GM23338 (cell line): Measurements from ENCODE around the gene GDPD4. TPM values are rescaled to one million over a fixed set of nuclear protein-coding genes. Genes with fewer than 3 reads are reported as not detected.

Source experiments
- ATAC-seq: fragments of 200-7000 bp; cut with Tn5 transposase; 3 replicates; pipeline ENCODE4 v1.9.1; 2020
- DNase-seq: peaks from one replicate; pipeline ENCODE4 v3.0.0-alpha.2; 2015; ENCODE audit warnings: low spot score
- H2AFZ ChIP-seq: fragments of 200-600 bp; sonication (generic); 2 replicates; pipeline ENCODE4 v1.8.0; 2016; ENCODE audit warnings: antibody characterized with exemption, mild to moderate bottlenecking, moderate library complexity
- H3F3A ChIP-seq: fragments of 200-600 bp; sonication (generic); replicated peaks from 2 replicates; pipeline ENCODE4 v1.8.0; 2017; ENCODE audit warnings: antibody characterized with exemption, mixed run types, low read depth
- H3K27ac ChIP-seq: fragments of 200-600 bp; sonication (generic); 2 replicates; pipeline ENCODE4 v1.6.1; 2016; ENCODE audit warnings: low read depth
- H3K27me3 ChIP-seq: fragments of 200-600 bp; sonication (generic); 2 replicates; pipeline ENCODE4 v1.8.0; 2016; ENCODE audit warnings: mild to moderate bottlenecking, mixed run types, moderate library complexity; ENCODE audit not compliant: insufficient read depth
- H3K36me3 ChIP-seq: fragments of 200-600 bp; sonication (generic); 2 replicates; pipeline ENCODE4 v1.8.0; 2016; ENCODE audit warnings: mild to moderate bottlenecking; ENCODE audit not compliant: insufficient read depth
- H3K4me1 ChIP-seq: fragments of 200-600 bp; sonication (generic); 2 replicates; pipeline ENCODE4 v1.8.0; 2016; ENCODE audit warnings: mild to moderate bottlenecking, moderate library complexity; ENCODE audit not compliant: insufficient read depth
- H3K4me2 ChIP-seq: fragments of 200-600 bp; sonication (generic); 2 replicates; pipeline ENCODE4 v1.7.1; 2017; ENCODE audit warnings: mixed run types
- H3K4me3 ChIP-seq: fragments of 200-600 bp; sonication (generic); 2 replicates; pipeline ENCODE4 v1.6.1; 2016; ENCODE audit warnings: mixed run types
- H3K79me2 ChIP-seq: fragments of 200-600 bp; sonication (generic); replicated peaks from 2 replicates; pipeline ENCODE4 v1.8.0; 2017; ENCODE audit warnings: mild to moderate bottlenecking; ENCODE audit not compliant: insufficient read depth
- H3K9me2 ChIP-seq: fragments of 200-600 bp; sonication (generic); 2 replicates; pipeline ENCODE4 v1.8.0; 2017; ENCODE audit not compliant: insufficient read depth
- H4K20me1 ChIP-seq: fragments of 200-600 bp; sonication (generic); replicated peaks from 2 replicates; pipeline ENCODE4 v1.8.0; 2017; ENCODE audit warnings: mild to moderate bottlenecking; ENCODE audit not compliant: insufficient read depth
- H3K27ac Mint-ChIP-seq: 2 replicates; pipeline ENCODE4 v1.8.0; 2020; ENCODE audit warnings: inconsistent platforms, mild to moderate bottlenecking, moderate library complexity, mixed read lengths
- H3K27me3 Mint-ChIP-seq: 3 replicates; pipeline ENCODE4 v1.8.0; 2022; ENCODE audit warnings: low read depth, mild to moderate bottlenecking, moderate library complexity, mixed read lengths, inconsistent platforms; ENCODE audit not compliant: insufficient read depth, poor library complexity
- H3K36me3 Mint-ChIP-seq: 3 replicates; pipeline ENCODE4 v1.8.0; 2021; ENCODE audit warnings: low read depth, mild to moderate bottlenecking, inconsistent platforms, moderate library complexity, mixed read lengths
- H3K4me1 Mint-ChIP-seq: 3 replicates; pipeline ENCODE4 v1.8.0; 2020; ENCODE audit warnings: mild to moderate bottlenecking, inconsistent platforms, mixed read lengths
- H3K4me3 Mint-ChIP-seq: 3 replicates; pipeline ENCODE4 v1.8.0; 2021; ENCODE audit warnings: moderate library complexity, mild to moderate bottlenecking, inconsistent platforms, mixed read lengths
- H3K9me3 Mint-ChIP-seq: 3 replicates; pipeline ENCODE4 v1.8.0; 2020; ENCODE audit warnings: moderate library complexity, mild to moderate bottlenecking, inconsistent platforms, mixed read lengths
- CREB1 ChIP-seq: fragments of 250-450 bp; sonication (Bioruptor Pico); IDR thresholded peaks from 2 replicates; pipeline ENCODE4 v1.5.0; 2020; ENCODE audit warnings: low read depth, mild to moderate bottlenecking, moderate library complexity
- CTCF ChIP-seq, 2 experiments: fragments of 200-600 bp in 1 of 2; sonication (generic) in 1 of 2; conservative IDR thresholded peaks; 2 replicates each; pipeline versions ENCODE4 v1.5.1 to v1.6.1; 2016 to 2017; ENCODE audit warnings: antibody characterized with exemption in 2 of 2, low read depth in 2 of 2, mild to moderate bottlenecking in 2 of 2, moderate library complexity in 1 of 2
- ETS1 ChIP-seq: IDR thresholded peaks from 2 replicates; pipeline ENCODE4 v1.6.1; 2016; ENCODE audit warnings: antibody characterized with exemption
- EZH2 ChIP-seq: fragments of 200-600 bp; sonication (generic); IDR thresholded peaks from one replicate; pipeline ENCODE4 v1.8.0; 2017; ENCODE audit warnings: antibody characterized with exemption, mild to moderate bottlenecking, low read depth; ENCODE audit not compliant: unreplicated experiment
- EZH2phosphoT487 ChIP-seq: fragments of 200-600 bp; sonication (generic); IDR thresholded peaks from one replicate; pipeline ENCODE4 v1.8.1; 2018; ENCODE audit warnings: antibody characterized with exemption; ENCODE audit not compliant: unreplicated experiment
- JUNB ChIP-seq: IDR thresholded peaks from one replicate; pipeline ENCODE4 v1.6.1; 2016; ENCODE audit warnings: antibody characterized with exemption; ENCODE audit not compliant: unreplicated experiment
- NANOG ChIP-seq: IDR thresholded peaks from 2 replicates; pipeline ENCODE4 v1.6.1; 2016; ENCODE audit warnings: antibody characterized with exemption, borderline replicate concordance
- POLR2AphosphoS5 ChIP-seq: IDR thresholded peaks from 2 replicates; pipeline ENCODE4 v1.6.1; 2016; ENCODE audit warnings: antibody characterized with exemption, low read depth
- REST ChIP-seq: IDR thresholded peaks from one replicate; pipeline ENCODE4 v1.6.1; 2018; ENCODE audit warnings: antibody characterized with exemption; ENCODE audit not compliant: unreplicated experiment
- STAT1 ChIP-seq: IDR thresholded peaks from one replicate; pipeline ENCODE4 v1.6.1; 2016; ENCODE audit warnings: antibody characterized with exemption; ENCODE audit not compliant: unreplicated experiment
- ZNF114 ChIP-seq: fragments of 250-450 bp; sonication (Bioruptor Pico); IDR thresholded peaks from 2 replicates; pipeline ENCODE4 v1.5.0; 2020; ENCODE audit warnings: mild to moderate bottlenecking, moderate library complexity
- ZNF331 ChIP-seq: fragments of 250-450 bp; sonication (Bioruptor Pico); IDR thresholded peaks from 2 replicates; pipeline ENCODE4 v1.5.0; 2020; ENCODE audit warnings: low read depth, mild to moderate bottlenecking, moderate library complexity
- ZNF462 ChIP-seq: fragments of 250-450 bp; sonication (Bioruptor Pico); IDR thresholded peaks from 2 replicates; pipeline ENCODE4 v1.5.0; 2020; ENCODE audit warnings: mild to moderate bottlenecking, moderate library complexity
- polyA plus RNA-seq: library from polyadenylated mRNA; unstranded; fragments of >200 nt; fragmentation: Nextera tagmentation; extraction: Ambion mirVana; gene quantifications from 2 replicates; pipeline ENCODE4 v1.2.1, GENCODE V29; 2016
- total RNA-seq: library from RNA; depleted of rRNA; stranded (reverse); fragments of >200 nt; shearing (Covaris generic); gene quantifications from 2 replicates; pipeline ENCODE4 v1.2.3, GENCODE V29; 2014

GDPD4 gene
- total and polyA plus RNA-seq, 2 experiments from 2014 or later = not detected

- no peak overlapping the region for H3K4me2 ChIP-seq
- no peaks in the 10 kb centered on the region for H4K20me1 ChIP-seq
- no peaks in the 10 kb centered on the region for H3K79me2 ChIP-seq
- H3K27ac ChIP-seq = no peak overlapping the region
- no peaks in the 10 kb centered on the region for H3K36me3 ChIP-seq
- H3K4me1 ChIP-seq = no peaks in the 10 kb centered on the region
- no peak overlapping the region for H3K4me3 Mint-ChIP-seq
- no peaks in the 10 kb centered on the region for H3K9me2 ChIP-seq
- DNase-seq (no peak), ATAC-seq (no peak)
- no peaks in the 10 kb centered on the region for H3K27me3 ChIP-seq
- no peak overlapping the region for H3K27ac Mint-ChIP-seq
- peak overlapping the region; percentile 18; the same call in 1 of the 2 replicates for H2AFZ ChIP-seq
- H3K9me3 Mint-ChIP-seq = no peaks in the 10 kb centered on the region
- no peaks in the 10 kb centered on the region for H3K36me3 Mint-ChIP-seq
- no peaks in the 10 kb centered on the region for H3K4me1 Mint-ChIP-seq
- no peaks in the 10 kb centered on the region for H3K27me3 Mint-ChIP-seq
- H3F3A ChIP-seq = no peaks in the 10 kb centered on the region
- no peak for TF ChIP-seq ZNF114 (CRISPR knock-in tag)
- no peak for TF ChIP-seq NANOG
- no peak for TF ChIP-seq REST
- TF ChIP-seq JUNB = no peak
- TF ChIP-seq ZNF462 (CRISPR knock-in tag) = no peak
- TF ChIP-seq CREB1 = no peak
- TF ChIP-seq POLR2AphosphoS5 = no peak
- TF ChIP-seq EZH2phosphoT487 = no peak
- TF ChIP-seq CTCF (conservative IDR thresholded peaks at IDR 0.05; ENCODE audit: low read depth in 2 of 2) = no peak
- TF ChIP-seq ETS1 = no peak
- no peak for TF ChIP-seq EZH2
- no peak for TF ChIP-seq ZNF331
- TF ChIP-seq STAT1 = no peak
- H3K4me3 ChIP-seq = no peak overlapping the region
Measured at GRCh38 chr11:77287136-77287535, 14.3 kb downstream of the GDPD4 start.
